ENCODE measurements around the gene GBP4.
A peak's percentile ranks its signal among the peaks of the same experiment; 100 is the strongest.

The GBP4 gene

GRCh38 chr1:89170170-89171066, 28.3 kb downstream of the GBP4 start:
- DNase-seq, result no peak

GRCh38 chr1:89169166-89169565, 29.6 kb downstream of the GBP4 start:
- DNase-seq, result no peak

- no peak for DNase-seq
Observed at GRCh38 chr1:89167590-89168230, 31.0 kb downstream of the GBP4 start.

GRCh38 chr1:89166705-89167104, 32.0 kb downstream of the GBP4 start:
- DNase-seq, result no peak

GRCh38 chr1:89165811-89166210, 32.9 kb downstream of the GBP4 start:
- DNase-seq, result no peak

GRCh38 chr1:89151047-89151446, 47.7 kb downstream of the GBP4 start:
- no peak for DNase-seq

- DNase-seq, result no peak
Observed at GRCh38 chr1:89149976-89150375, 48.8 kb downstream of the GBP4 start.

- DNase-seq, result no peak
Observed at GRCh38 chr1:89149229-89149628, 49.5 kb downstream of the GBP4 start.

GRCh38 chr1:89147678-89148658, 50.8 kb downstream of the GBP4 start:
- DNase-seq, result peak; percentile 3

- no peak for DNase-seq
Observed at GRCh38 chr1:89146721-89147120, 52.0 kb downstream of the GBP4 start.

GRCh38 chr1:89143484-89143883, 55.3 kb downstream of the GBP4 start:
- no peak for DNase-seq

- DNase-seq, result no peak
Observed at GRCh38 chr1:89142160-89142559, 56.6 kb downstream of the GBP4 start.

GRCh38 chr1:89133747-89134146, 65.0 kb downstream of the GBP4 start:
- DNase-seq, result no peak

Measured in NCI-H1436 (cell line).